HCT116 (cell line): ENCODE data around the gene SAYSD1. TPM values are rescaled to one million over a fixed set of nuclear protein-coding genes. Genes with fewer than 3 reads are reported as not detected.

Experiments used
- ATAC-seq: fragments of 200-7000 bp; cut with Tn5 transposase; 2 replicates; pipeline ENCODE4 v1.9.1; 2020; ENCODE audit warnings: mild to moderate bottlenecking, moderate library complexity
- BruUV-seq: library from RNA; stranded (reverse); fragments of 400-500 nt; replicated peaks from 2 replicates; lab custom pipeline; 2021; lab: Mats Ljungman, UMichigan
- CTCF ChIA-PET: fragments of 300-600 bp; sonication (Branson Sonifier 250); formaldehyde crosslinking; loops from one replicate; lab custom pipeline; 2021; ENCODE audit warnings: antibody characterized with exemption; lab: Charles Lee
- POLR2A ChIA-PET: fragments of 300-600, 350-600 bp; sonication (Branson Sonifier 250); formaldehyde crosslinking; loops from one replicate; lab custom pipeline; 2021; ENCODE audit warnings: antibody characterized with exemption; lab: Charles Lee
- RAD21 ChIA-PET, 2 experiments: fragments of 300-600 bp; sonication (Branson Sonifier 250); formaldehyde crosslinking; loops; one replicate each; lab custom pipeline; 2023; ENCODE audit warnings: low total read pairs in 2 of 2; ENCODE audit not compliant: uncharacterized antibody in 2 of 2, unreplicated experiment in 2 of 2, low non-redundant PET in 1 of 2; lab: Charles Lee
- DNase-seq: peaks from one replicate; pipeline ENCODE4 v3.0.0-alpha.2; 2010; ENCODE audit warnings: low read depth, low spot score
- H2AFZ ChIP-seq: fragments of 200-600 bp; shearing (Covaris generic), sonication (generic); 2 replicates; pipeline ENCODE4 v1.6.1; 2017; ENCODE audit warnings: low read depth, mixed run types, mixed read lengths, antibody characterized with exemption, low read length; ENCODE audit not compliant: poor library complexity, severe bottlenecking
- H3K27ac ChIP-seq: 2 replicates; pipeline ENCODE4 v1.5.1; 2012; ENCODE audit warnings: low read depth, low read length
- H3K27me3 ChIP-seq: fragments of 200-600 bp; sonication (generic); 2 replicates; pipeline ENCODE4 v1.6.1; 2016; ENCODE audit warnings: mixed run types, low read length, mixed read lengths; ENCODE audit not compliant: insufficient read depth
- H3K36me3 ChIP-seq, 2 experiments: fragments of 200-500 bp in 1 of 2; fragments of 200-600 bp in 1 of 2; sonication (Bioruptor generic) in 1 of 2; sonication (generic) in 1 of 2; 2 replicates each; pipeline versions ENCODE4 v1.5.1 to v1.6.1; 2014 to 2016; ENCODE audit warnings: low read length in 2 of 2, inconsistent platforms in 1 of 2, mixed read lengths in 1 of 2, mixed run types in 1 of 2; ENCODE audit not compliant: insufficient read depth in 2 of 2, control insufficient read depth in 1 of 2
- H3K4me1 ChIP-seq, 2 experiments: fragments of 200-600 bp in 1 of 2; sonication (generic) in 1 of 2; 2 replicates each; pipeline versions ENCODE4 v1.5.1 to v1.6.1; 2012 to 2017; ENCODE audit warnings: low read length in 2 of 2, inconsistent platforms in 1 of 2, mild to moderate bottlenecking in 1 of 2, mixed read lengths in 1 of 2, mixed run types in 1 of 2, moderate library complexity in 1 of 2; ENCODE audit not compliant: insufficient read depth in 2 of 2, control insufficient read depth in 1 of 2
- H3K4me2 ChIP-seq: fragments of 200-600 bp; sonication (generic); 2 replicates; pipeline ENCODE4 v1.6.1; 2017; ENCODE audit warnings: mixed run types, low read length, mixed read lengths
- H3K4me3 ChIP-seq, 2 experiments: fragments of 200-600 bp in 1 of 2; sonication (generic) in 1 of 2; replicated peaks in 1 of 2; 2 replicates each; pipeline ENCODE4 v1.5.1; 2011 to 2016; ENCODE audit warnings: low read length in 2 of 2, control low read depth in 1 of 2, low read depth in 1 of 2, mild to moderate bottlenecking in 1 of 2, mixed read lengths in 1 of 2, mixed run types in 1 of 2
- H3K79me2 ChIP-seq: fragments of 200-600 bp; sonication (generic); 2 replicates; pipeline ENCODE4 v1.6.1; 2017; ENCODE audit warnings: mild to moderate bottlenecking, mixed run types, low read length, moderate library complexity, mixed read lengths; ENCODE audit not compliant: insufficient read depth
- H3K9ac ChIP-seq: fragments of 200-600 bp; sonication (generic); 2 replicates; pipeline ENCODE4 v1.6.1; 2016; ENCODE audit warnings: low read length, mixed read lengths
- H3K9me2 ChIP-seq: fragments of 200-600 bp; sonication (generic), shearing (Covaris generic); 2 replicates; pipeline ENCODE4 v1.6.1; 2017; ENCODE audit warnings: mixed run types, mild to moderate bottlenecking, moderate library complexity; ENCODE audit not compliant: insufficient read depth
- H3K9me3 ChIP-seq, 2 experiments: fragments of 200-500 bp in 1 of 2; fragments of 200-600 bp in 1 of 2; sonication (Bioruptor generic) in 1 of 2; sonication (generic) in 1 of 2; 2 replicates each; pipeline ENCODE4 v1.6.1; 2014 to 2017; ENCODE audit warnings: low read length in 2 of 2, mixed read lengths in 2 of 2, inconsistent platforms in 1 of 2, low read depth in 1 of 2, mild to moderate bottlenecking in 1 of 2, mixed run types in 1 of 2, moderate library complexity in 1 of 2; ENCODE audit not compliant: control insufficient read depth in 1 of 2, insufficient read depth in 1 of 2
- H4K20me1 ChIP-seq: fragments of 200-600 bp; sonication (generic), shearing (Covaris generic); 2 replicates; pipeline ENCODE4 v1.6.1; 2017; ENCODE audit warnings: mixed run types, mild to moderate bottlenecking, moderate library complexity; ENCODE audit not compliant: insufficient read depth
- ATF3 ChIP-seq: IDR thresholded peaks from 2 replicates; pipeline ENCODE4 v1.6.1; 2012
- CBX3 ChIP-seq: IDR thresholded peaks from 2 replicates; pipeline ENCODE4 v1.6.1; 2012; ENCODE audit warnings: low read depth
- EGR1 ChIP-seq: IDR thresholded peaks from 2 replicates; pipeline ENCODE4 v1.6.1; 2012; ENCODE audit warnings: low read depth
- ELF1 ChIP-seq: IDR thresholded peaks from 2 replicates; pipeline ENCODE4 v1.6.1; 2012; ENCODE audit warnings: low read depth, borderline replicate concordance
- EZH2phosphoT487 ChIP-seq: fragments of 200-600 bp; IDR thresholded peaks from 2 replicates; pipeline ENCODE4 v1.6.1; 2018; ENCODE audit warnings: antibody characterized with exemption, borderline replicate concordance
- JUND ChIP-seq: IDR thresholded peaks from 2 replicates; pipeline ENCODE4 v1.6.1; 2012
- MAX ChIP-seq: IDR thresholded peaks from 2 replicates; pipeline ENCODE4 v1.6.1; 2012
- REST ChIP-seq: IDR thresholded peaks from 2 replicates; pipeline ENCODE4 v1.6.1; 2012; ENCODE audit warnings: low read depth
- SIN3A ChIP-seq: IDR thresholded peaks from 2 replicates; pipeline ENCODE4 v1.6.1; 2012; ENCODE audit warnings: low read depth
- SP1 ChIP-seq: IDR thresholded peaks from 2 replicates; pipeline ENCODE4 v1.6.1; 2012; ENCODE audit warnings: low read depth
- TCF7L2 ChIP-seq: IDR thresholded peaks from 2 replicates; pipeline ENCODE4 v1.7.0; 2011; ENCODE audit warnings: borderline replicate concordance, inconsistent platforms; ENCODE audit not compliant: insufficient read depth, insufficient read length; ENCODE audit errors: extremely low read depth
- ZBTB33 ChIP-seq: IDR thresholded peaks from 2 replicates; pipeline ENCODE4 v1.6.1; 2011; ENCODE audit warnings: mild to moderate bottlenecking, low read length, moderate library complexity; ENCODE audit not compliant: insufficient replicate concordance; ENCODE audit errors: extremely low read depth
- ZFX ChIP-seq: fragments of 450-650 bp; IDR thresholded peaks from 2 replicates; pipeline ENCODE4 v1.6.1; 2017
- intact Hi-C: fragments of 100-400 bp; cut with micrococcal nuclease; formaldehyde crosslinking; loops from 2 replicates; pipeline ENCODE4 v1.10.0; 2022
- total RNA-seq: library from RNA; stranded (reverse); gene quantifications from one replicate; pipeline ENCODE4 v1.2.1, GENCODE V29; 2021; ENCODE audit not compliant: unreplicated experiment

The SAYSD1 gene
- total RNA-seq, 1 experiment from 2014 or later = 10.1 TPM

- H3K4me3 ChIP-seq = peak overlapping the region; percentile 54 to 59
- TF ChIP-seq SP1 (no peak), ATF3 (no peak), MAX (no peak)
- TF ChIP-seq, all 23 proteins: peak for 0
- Histone ChIP-seq H2AFZ (peak overlapping the region; percentile 66), H3K36me3 (no peaks in the 10 kb centered on the region), H3K4me2 (peak overlapping the region; percentile 86), H3K27me3 (no peaks in the 10 kb centered on the region), H3K4me1 (peaks cover 2 to 22% of the 10 kb centered on the region in 2 experiments; a peak in 2 of 4 replicates), H3K9me2 (no peaks in the 10 kb centered on the region), H3K9ac (peak overlapping the region; percentile 62), H3K79me2 (no peaks in the 10 kb centered on the region), H3K9me3 (no peaks in the 10 kb centered on the region), H4K20me1 (no peaks in the 10 kb centered on the region), H3K27ac (peak overlapping the region; percentile 77)
- RAD21 ChIA-PET = no interaction called here
- POLR2A ChIA-PET = interaction anchor here (1.3 kb wide), 1 partner anchor 12 kb away, joined by 7 read pairs; no protein-coding TSS in a partner anchor
- BruUV-seq = no TSS peak
- peak; percentile 41 for ATAC-seq
- CTCF ChIA-PET = interaction anchor here (1.1 to 1.3 kb wide), 3 partner anchors 13 to 189 kb away, joined by 3 to 6 read pairs (median 4); no protein-coding TSS in a partner anchor
- intact Hi-C loops = no loop called here
- DNase-seq = no peak
Measured at GRCh38 chr6:39114388-39114703, 640 bp downstream of the SAYSD1 start.

GRCh38 chr6:39113788-39114187 lies 1.2 kb downstream of the SAYSD1 start:
- ATAC-seq = no peak
- DNase-seq = no peak
- Histone ChIP-seq H3K27ac (no peak overlapping the region), H3K4me2 (peak overlapping the region; percentile 86), H3K9me3 (no peaks in the 10 kb centered on the region), H2AFZ (no peak overlapping the region), H3K27me3 (no peaks in the 10 kb centered on the region), H3K4me3 (peak overlapping the region; percentile 54 to 59; a peak in 3 of 4 replicates), H3K36me3 (no peaks in the 10 kb centered on the region), H4K20me1 (no peaks in the 10 kb centered on the region), H3K79me2 (no peaks in the 10 kb centered on the region), H3K9ac (peak overlapping the region; percentile 62; the same call in 1 of the 2 replicates), H3K9me2 (no peaks in the 10 kb centered on the region), H3K4me1 (peaks cover 2 to 22% of the 10 kb centered on the region in 2 experiments; a peak in 2 of 4 replicates)
- BruUV-seq = TSS peak; percentile 53
- intact Hi-C loops = no loop called here
- POLR2A ChIA-PET = no interaction called here
- CTCF ChIA-PET = interaction anchor here (1.1 to 1.3 kb wide), 2 partner anchors 142 to 189 kb away, joined by 3 to 4 read pairs; no protein-coding TSS in a partner anchor
- RAD21 ChIA-PET = no interaction called here
- no peak for TF ChIP-seq CBX3
- no peak for TF ChIP-seq ELF1
- TF ChIP-seq TCF7L2 = no peak
- no peak for TF ChIP-seq EZH2phosphoT487
- TF ChIP-seq ZFX = no peak
- TF ChIP-seq EGR1 = no peak
- TF ChIP-seq JUND = no peak
- TF ChIP-seq ZBTB33 = no peak
- no peak for TF ChIP-seq SIN3A
- TF ChIP-seq REST = no peak
- TF ChIP-seq ATF3 = no peak
